ENCODE data around the gene OBSL1. TPM values are rescaled to one million over a fixed set of nuclear protein-coding genes. Genes with fewer than 3 reads are reported as not detected.

Gene OBSL1
- total RNA-seq, 2 donors from 2014 or later, result 9.9 to 13.2 TPM

GRCh38 chr2:219501849-219502248 is 69.5 kb downstream of the OBSL1 start:
- H3K36me3 ChIP-seq, result no peaks in the 10 kb centered on the region
- H3K4me1 ChIP-seq, result no peaks in the 10 kb centered on the region
- H3K4me3 ChIP-seq, result no peak overlapping the region
- no peak overlapping the region for H3K27ac ChIP-seq
- no peaks in the 10 kb centered on the region for H3K9me3 ChIP-seq
- TF ChIP-seq, protein P1, sequence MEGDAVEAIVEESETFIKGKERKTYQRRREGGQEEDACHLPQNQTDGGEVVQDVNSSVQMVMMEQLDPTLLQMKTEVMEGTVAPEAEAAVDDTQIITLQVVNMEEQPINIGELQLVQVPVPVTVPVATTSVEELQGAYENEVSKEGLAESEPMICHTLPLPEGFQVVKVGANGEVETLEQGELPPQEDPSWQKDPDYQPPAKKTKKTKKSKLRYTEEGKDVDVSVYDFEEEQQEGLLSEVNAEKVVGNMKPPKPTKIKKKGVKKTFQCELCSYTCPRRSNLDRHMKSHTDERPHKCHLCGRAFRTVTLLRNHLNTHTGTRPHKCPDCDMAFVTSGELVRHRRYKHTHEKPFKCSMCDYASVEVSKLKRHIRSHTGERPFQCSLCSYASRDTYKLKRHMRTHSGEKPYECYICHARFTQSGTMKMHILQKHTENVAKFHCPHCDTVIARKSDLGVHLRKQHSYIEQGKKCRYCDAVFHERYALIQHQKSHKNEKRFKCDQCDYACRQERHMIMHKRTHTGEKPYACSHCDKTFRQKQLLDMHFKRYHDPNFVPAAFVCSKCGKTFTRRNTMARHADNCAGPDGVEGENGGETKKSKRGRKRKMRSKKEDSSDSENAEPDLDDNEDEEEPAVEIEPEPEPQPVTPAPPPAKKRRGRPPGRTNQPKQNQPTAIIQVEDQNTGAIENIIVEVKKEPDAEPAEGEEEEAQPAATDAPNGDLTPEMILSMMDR (IDR thresholded peaks at IDR 0.05), result no peak
- no peak overlapping the region for H3K9ac ChIP-seq (ENCODE audit: low read depth in 2 of 2, low read length in 2 of 2)
- intact Hi-C loops (cut with DNase I), result no loop called here
- DNase-seq, result no peak
- H3K27me3 ChIP-seq, result peaks cover 5% of the 10 kb centered on the region

Small RNAs within 50 kb of the gene (microRNA-seq; reads per million reads assigned to microRNA genes)
- gene MIR3132, result not detected

Other genes with a start within 250 kb of the OBSL1 start
- not detected for gene RESP18, start 238.8 kb downstream of the OBSL1 start, total RNA-seq
- 10 to 100 TPM; 96.1 to 96.7 TPM for gene DNPEP, start 183.6 kb downstream of the OBSL1 start, total RNA-seq
- 100 to 1,000 TPM in 1 of 2 donors, 10 to 100 TPM in 1; 24.0 to 917 TPM for gene DES, start 153.2 kb downstream of the OBSL1 start, total RNA-seq
- 10 to 100 TPM in 1 of 2 donors, 1 to 10 TPM in 1; 6.2 to 19.3 TPM for gene SPEG, start 136.7 kb downstream of the OBSL1 start, total RNA-seq
- 10 to 100 TPM; 49.7 to 86.1 TPM for gene GMPPA, start 72.6 kb downstream of the OBSL1 start, total RNA-seq
- gene ASIC4, start 57.1 kb downstream of the OBSL1 start, total RNA-seq, result under 1 TPM in 1 of 2 donors, not detected in 1; 0.12 TPM
- gene CHPF, start 27.7 kb downstream of the OBSL1 start, total RNA-seq, result 10 to 100 TPM; 43.1 to 43.5 TPM
- gene TMEM198, start 27.5 kb downstream of the OBSL1 start, total RNA-seq, result 1 to 10 TPM; 1.7 to 2.9 TPM
- not detected for gene INHA, start 771 bp upstream of the OBSL1 start, total RNA-seq
- 10 to 100 TPM; 25.4 to 42.7 TPM for gene STK11IP, start 26.3 kb upstream of the OBSL1 start, total RNA-seq
- gene SLC4A3, start 56.1 kb upstream of the OBSL1 start, total RNA-seq, result under 1 TPM; 0.47 to 0.72 TPM

Measured in colonic mucosa (tissue), 4 donors.